A549 (cell line): ENCODE measurements around the gene MYO1D. TPM values are rescaled to one million over a fixed set of nuclear protein-coding genes. Genes with fewer than 3 reads are reported as not detected.

Source experiments
- ATAC-seq, 2 experiments: fragments of 200-7000 bp in 1 of 2; fragments of >200 bp in 1 of 2; cut with Nextera tagmentation in 1 of 2; cut with Tn5 transposase in 1 of 2; 3 replicates each; pipeline versions ENCODE4 v1.8.0 to v1.9.1; 2018 to 2020; ENCODE audit warnings: mild to moderate bottlenecking in 1 of 2, moderate library complexity in 1 of 2
- CTCF ChIA-PET: fragments of 300-600 bp; sonication (Branson Sonifier 250); formaldehyde crosslinking; extraction: SDS; loops from one replicate; lab custom pipeline; 2021; ENCODE audit warnings: antibody characterized with exemption, inconsistent platforms; lab: Yijun Ruan, JAX
- POLR2A ChIA-PET: fragments of 350-600 bp; formaldehyde crosslinking; extraction: SDS; loops from one replicate; lab custom pipeline; 2021; ENCODE audit warnings: antibody characterized with exemption, inconsistent platforms; lab: Yijun Ruan, JAX
- DNase-seq, 2 experiments: peaks; one replicate each; pipeline versions ENCODE4 v3.0.0 to v3.0.0-alpha.2; 2011 to 2016; ENCODE audit warnings: low read depth in 1 of 2, low spot score in 1 of 2
- FAIRE-seq: peaks from 2 replicates; lab custom pipeline; 2011; peaks lifted over from hg19 to GRCh38; lab: Jason Lieb, UNC
- H3K27ac ChIP-seq, 2 experiments: fragments of >200 bp; sonication (Bioruptor Twin); formaldehyde crosslinking; 3 replicates each; pipeline ENCODE4 v1.5.1; 2016 to 2017
- H3K4me1 ChIP-seq: fragments of >200 bp; sonication (Bioruptor Twin); formaldehyde crosslinking; 3 replicates; pipeline ENCODE4 v1.6.1; 2016
- H3K4me2 ChIP-seq: fragments of >200 bp; sonication (Bioruptor Twin); formaldehyde crosslinking; 3 replicates; pipeline ENCODE4 v1.6.1; 2016
- H3K4me3 ChIP-seq: fragments of >200 bp; sonication (Bioruptor Twin); formaldehyde crosslinking; 3 replicates; pipeline ENCODE4 v1.5.1; 2016
- H3K9me3 ChIP-seq: fragments of >200 bp; sonication (Bioruptor Twin); formaldehyde crosslinking; 3 replicates; pipeline ENCODE4 v1.6.1; 2016
- ATOH8 ChIP-seq: fragments of 250-450 bp; sonication (Bioruptor Pico); IDR thresholded peaks from 2 replicates; pipeline ENCODE4 v1.5.0; 2020; ENCODE audit warnings: low read depth, mild to moderate bottlenecking, moderate library complexity
- BHLHE40 ChIP-seq: IDR thresholded peaks from 2 replicates; pipeline ENCODE4 v1.6.1; 2012; ENCODE audit warnings: low read depth, low read length, inconsistent platforms
- CBX8 ChIP-seq: fragments of 200-600 bp; sonication (generic); IDR thresholded peaks from 2 replicates; pipeline ENCODE4 v1.6.1; 2016
- CEBPB ChIP-seq, 2 experiments: fragments of >200 bp in 1 of 2; sonication (Bioruptor Twin) in 1 of 2; formaldehyde crosslinking in 1 of 2; IDR thresholded peaks; 2 replicates each; pipeline ENCODE4 v1.6.1; 2012 to 2016
- EHMT2 ChIP-seq: fragments of 200-600 bp; sonication (generic); IDR thresholded peaks from 2 replicates; pipeline ENCODE4 v1.6.1; 2016; ENCODE audit warnings: antibody characterized with exemption, low read depth, mild to moderate bottlenecking, moderate library complexity
- FOSB ChIP-seq: fragments of 250-450 bp; sonication (Bioruptor Pico); IDR thresholded peaks from 2 replicates; pipeline ENCODE4 v1.5.0; 2020; ENCODE audit warnings: mild to moderate bottlenecking, moderate library complexity
- FOXS1 ChIP-seq: fragments of 250-450 bp; sonication (Bioruptor Pico); IDR thresholded peaks from 2 replicates; pipeline ENCODE4 v1.5.0; 2020; ENCODE audit warnings: mild to moderate bottlenecking, moderate library complexity
- HMGXB4 ChIP-seq: fragments of 250-450 bp; sonication (Bioruptor Pico); IDR thresholded peaks from 2 replicates; pipeline ENCODE4 v1.5.0; 2021; ENCODE audit warnings: mild to moderate bottlenecking, moderate library complexity, borderline replicate concordance
- HOXA7 ChIP-seq: fragments of 250-450 bp; sonication (Bioruptor Pico); IDR thresholded peaks from 2 replicates; pipeline ENCODE4 v1.5.0; 2020; ENCODE audit warnings: mild to moderate bottlenecking, moderate library complexity
- MYC ChIP-seq: IDR thresholded peaks from 2 replicates; pipeline ENCODE4 v1.6.1; 2012; ENCODE audit warnings: mild to moderate bottlenecking, inconsistent platforms, low read length, improper control_type of control experiment, borderline replicate concordance
- NPAS2 ChIP-seq: fragments of 250-450 bp; sonication (Bioruptor Pico); IDR thresholded peaks from 2 replicates; pipeline ENCODE4 v1.8.0; 2022; ENCODE audit warnings: mild to moderate bottlenecking, moderate library complexity, borderline replicate concordance
- NR3C1 ChIP-seq: fragments of >200 bp; sonication (Bioruptor Twin); formaldehyde crosslinking; IDR thresholded peaks from 3 replicates; pipeline ENCODE4 v1.6.1; 2017
- POLR2A ChIP-seq: IDR thresholded peaks from 2 replicates; pipeline ENCODE4 v1.6.1; 2012; ENCODE audit warnings: mild to moderate bottlenecking, low read length
- RAD21 ChIP-seq, 2 experiments: fragments of >200 bp in 1 of 2; sonication (Bioruptor Twin) in 1 of 2; formaldehyde crosslinking in 1 of 2; IDR thresholded peaks in 1 of 2; conservative IDR thresholded peaks in 1 of 2; 2 replicates in 1 of 2; 3 replicates in 1 of 2; pipeline ENCODE4 v1.6.1; 2012 to 2018; ENCODE audit warnings: inconsistent platforms in 1 of 2
- RFX5 ChIP-seq: fragments of 450-650 bp; IDR thresholded peaks from 2 replicates; pipeline ENCODE4 v1.7.1; 2014; ENCODE audit warnings: antibody characterized with exemption, mild to moderate bottlenecking, moderate library complexity
- RNF2 ChIP-seq: fragments of 200-600 bp; sonication (generic); IDR thresholded peaks from 2 replicates; pipeline ENCODE4 v1.6.1; 2016; ENCODE audit warnings: low read depth, mild to moderate bottlenecking, antibody characterized with exemption, moderate library complexity, borderline replicate concordance
- SREBF2 ChIP-seq: fragments of 450-650 bp; IDR thresholded peaks from 2 replicates; pipeline ENCODE4 v1.6.1; 2014; ENCODE audit warnings: mild to moderate bottlenecking, moderate library complexity
- USF2 ChIP-seq: fragments of 450-650 bp; IDR thresholded peaks from 2 replicates; pipeline ENCODE4 v1.6.1; 2014; ENCODE audit warnings: antibody characterized with exemption
- WGBS: methylation state at CpG from one replicate; pipeline ENCODE4 v1.1.6; 2017; ENCODE audit errors: missing lambda C conversion rate; 5-methylcytosine and 5-hydroxymethylcytosine counted together
- polyA plus RNA-seq, 4 experiments: library from polyadenylated mRNA; depleted of rRNA in 3 of 4; stranded (reverse); fragments of >200 nt; fragmentation: RNase III in 1 of 4; extraction: RNeasy Plus Mini Kit Qiagen cat#74134 plus additional on column Dnase treatment in 1 of 4; gene quantifications; 2 replicates in 3 of 4; 3 replicates in 1 of 4; pipeline ENCODE4 v1.2.3, GENCODE V29; 2011 to 2017
- TF ChIP-seq, protein P1 (sequence below): IDR thresholded peaks from 2 replicates; pipeline ENCODE4 v1.6.1; 2012
- TF ChIP-seq, protein P2 (sequence below): IDR thresholded peaks from 2 replicates; pipeline ENCODE4 v1.6.1; 2012; ENCODE audit warnings: low read depth, borderline replicate concordance

MYO1D gene
- polyA plus RNA-seq, 2 of the 4 experiments (the other 2 are of a cell fraction) = 2.8 to 4.2 TPM

GRCh38 chr17:32693194-32693897 lies 183.6 kb downstream of the MYO1D start:
- POLR2A ChIA-PET = no interaction called here
- H3K9me3 ChIP-seq = no peaks in the 10 kb centered on the region

GRCh38 chr17:32692179-32692578 lies 184.7 kb downstream of the MYO1D start:
- Histone ChIP-seq H3K4me3 (no peak overlapping the region), H3K27ac (no peak overlapping the region), H3K4me2 (no peak overlapping the region), H3K4me1 (no peaks in the 10 kb centered on the region), H3K9me3 (no peaks in the 10 kb centered on the region)
- no peak for DNase-seq
- ChIA-PET POLR2A (no interaction called here), CTCF (interaction anchor here (1.3 kb wide), 1 partner anchor 62 kb away, joined by 5 read pairs; no protein-coding TSS in a partner anchor)
- peak; percentile 51 for FAIRE-seq
- TF ChIP-seq CBX8 (no peak), POLR2A (no peak), HOXA7 (CRISPR knock-in tag) (no peak), EHMT2 (no peak), RAD21 (conservative IDR thresholded peaks at IDR 0.05 in 1 of 2, IDR thresholded peaks at IDR 0.05 in 1 of 2) (no peak), HMGXB4 (CRISPR knock-in tag) (no peak), BHLHE40 (no peak), FOSB (CRISPR knock-in tag) (no peak)
- ATAC-seq = no peak
- WGBS = 39% methylated on average over 2 of the region's 2 CpGs

More at GRCh38 chr17:32693194-32693897, 183.6 kb downstream of the MYO1D start:
- no peak for TF ChIP-seq RAD21 (conservative IDR thresholded peaks at IDR 0.05 in 1 of 2, IDR thresholded peaks at IDR 0.05 in 1 of 2)
- TF ChIP-seq NPAS2 (CRISPR knock-in tag) = no peak
- TF ChIP-seq, protein P1, sequence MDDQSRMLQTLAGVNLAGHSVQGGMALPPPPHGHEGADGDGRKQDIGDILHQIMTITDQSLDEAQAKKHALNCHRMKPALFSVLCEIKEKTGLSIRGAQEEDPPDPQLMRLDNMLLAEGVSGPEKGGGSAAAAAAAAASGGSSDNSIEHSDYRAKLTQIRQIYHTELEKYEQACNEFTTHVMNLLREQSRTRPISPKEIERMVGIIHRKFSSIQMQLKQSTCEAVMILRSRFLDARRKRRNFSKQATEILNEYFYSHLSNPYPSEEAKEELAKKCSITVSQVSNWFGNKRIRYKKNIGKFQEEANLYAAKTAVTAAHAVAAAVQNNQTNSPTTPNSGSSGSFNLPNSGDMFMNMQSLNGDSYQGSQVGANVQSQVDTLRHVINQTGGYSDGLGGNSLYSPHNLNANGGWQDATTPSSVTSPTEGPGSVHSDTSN = no peak
- TF ChIP-seq RFX5 = no peak
- TF ChIP-seq NR3C1 = no peak
- no peak for TF ChIP-seq MYC
- TF ChIP-seq, protein P2, sequence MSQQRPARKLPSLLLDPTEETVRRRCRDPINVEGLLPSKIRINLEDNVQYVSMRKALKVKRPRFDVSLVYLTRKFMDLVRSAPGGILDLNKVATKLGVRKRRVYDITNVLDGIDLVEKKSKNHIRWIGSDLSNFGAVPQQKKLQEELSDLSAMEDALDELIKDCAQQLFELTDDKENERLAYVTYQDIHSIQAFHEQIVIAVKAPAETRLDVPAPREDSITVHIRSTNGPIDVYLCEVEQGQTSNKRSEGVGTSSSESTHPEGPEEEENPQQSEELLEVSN = no peak
- TF ChIP-seq SREBF2 = no peak
- no peak for TF ChIP-seq CEBPB (IDR thresholded peaks at IDR 0.05)
- no peak for TF ChIP-seq USF2
- no peak for TF ChIP-seq RNF2
- TF ChIP-seq FOXS1 (CRISPR knock-in tag) = no peak
- no peak for TF ChIP-seq HOXA7 (CRISPR knock-in tag)
- TF ChIP-seq ATOH8 (CRISPR knock-in tag) = no peak
- no peak for TF ChIP-seq CBX8
- H3K4me3 ChIP-seq = no peak overlapping the region
- 63% methylated on average over 5 of the region's 5 CpGs for WGBS
- ATAC-seq (no peak), DNase-seq (no peak), FAIRE-seq (no peak)
- H3K4me1 ChIP-seq = no peaks in the 10 kb centered on the region
- H3K27ac ChIP-seq = no peak overlapping the region
- H3K4me2 ChIP-seq = no peak overlapping the region
- CTCF ChIA-PET = interaction anchor here (0.6 to 1.0 kb wide), 2 partner anchors 63 to 77 kb away, joined by 3 read pairs; no protein-coding TSS in a partner anchor
